Islet of Langerhans (tissue), 1 donor: ENCODE results near the gene SLC6A5.

Experiments
- FAIRE-seq: peaks from one replicate; lab custom pipeline; 2011; peaks lifted over from hg19 to GRCh38; lab: Jason Lieb, UNC

The SLC6A5 gene

DNA sequence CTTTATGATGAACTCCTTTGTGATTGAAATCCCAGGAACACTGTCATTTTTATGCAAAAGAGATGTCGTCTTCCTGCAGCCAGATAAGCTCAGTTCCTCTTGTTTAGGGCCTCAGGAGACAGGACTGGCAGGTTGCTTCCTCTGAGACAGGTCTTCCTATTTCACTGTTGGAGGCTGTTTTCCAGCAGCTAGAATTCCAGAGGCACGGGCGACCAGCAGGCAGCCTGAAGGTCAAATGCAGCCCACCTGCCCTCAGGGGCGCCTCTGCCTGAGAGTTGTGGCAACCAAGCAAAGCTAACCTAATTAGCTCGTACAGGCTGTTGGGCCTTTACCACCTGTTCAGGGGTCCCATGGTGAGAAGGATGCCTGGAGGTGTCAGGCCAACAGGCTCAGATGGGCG lies 22.3 kb downstream of the SLC6A5 start:
- FAIRE-seq = no peak

DNA sequence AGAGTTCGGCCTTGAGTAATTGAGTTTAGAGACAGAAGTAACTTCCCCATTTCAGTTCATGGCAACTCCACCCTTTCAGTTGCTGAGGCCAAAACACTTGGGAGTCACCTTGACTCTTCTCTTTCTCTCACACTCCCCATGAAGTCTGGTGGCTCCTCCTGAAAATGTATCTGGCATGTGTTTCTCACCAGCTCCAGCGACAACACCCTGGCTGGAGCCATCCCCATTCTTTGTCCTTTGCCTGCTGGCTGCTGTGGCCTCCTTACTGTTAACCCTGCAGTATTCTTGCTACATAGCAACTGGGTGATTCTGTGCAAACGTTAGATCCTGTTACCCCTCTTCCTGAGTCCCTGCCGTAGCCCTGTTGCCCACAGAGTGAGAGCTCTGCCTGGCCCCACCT lies 23.8 kb downstream of the SLC6A5 start:
- FAIRE-seq = no peak

DNA sequence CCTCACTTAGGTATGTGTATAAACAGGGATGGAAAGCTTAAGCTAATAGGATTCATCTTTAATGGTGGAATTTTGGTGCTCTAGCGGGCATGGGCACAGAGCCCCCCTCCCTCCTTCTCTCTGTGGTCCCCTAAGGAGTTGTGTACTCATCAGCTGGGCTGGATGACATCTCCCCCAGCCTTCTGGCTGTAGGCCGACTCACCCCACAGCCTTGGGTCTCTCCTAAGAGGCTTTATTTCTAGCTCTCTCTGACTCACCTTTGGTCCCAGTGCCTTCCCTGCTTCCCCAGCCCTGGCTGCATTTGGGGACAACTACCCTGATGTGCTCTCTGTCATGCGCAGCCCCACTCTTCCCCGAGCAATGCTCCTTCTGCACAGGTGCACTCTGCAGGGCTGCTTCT lies 26.9 kb downstream of the SLC6A5 start:
- FAIRE-seq = no peak

- FAIRE-seq = no peak
Measured at GRCh38 chr11:20627026-20627425, 27.6 kb downstream of the SLC6A5 start.

DNA sequence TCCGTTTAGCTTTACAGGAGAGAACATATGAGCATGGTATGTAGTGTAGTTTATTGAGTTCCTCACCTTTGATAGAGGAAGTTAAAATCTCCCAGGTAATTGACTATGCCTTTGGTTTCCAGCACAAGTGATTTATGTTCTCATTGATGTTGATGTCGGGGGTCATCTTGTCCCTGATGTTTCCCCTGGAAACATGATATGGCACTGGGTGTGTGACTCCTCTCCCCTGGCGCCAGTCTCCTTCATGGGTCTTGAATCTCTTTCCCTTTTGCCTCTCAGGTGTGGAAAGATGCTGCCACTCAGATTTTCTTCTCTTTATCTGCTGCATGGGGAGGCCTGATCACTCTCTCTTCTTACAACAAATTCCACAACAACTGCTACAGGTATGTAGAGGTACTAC lies 28.3 kb downstream of the SLC6A5 start:
- FAIRE-seq = no peak

- FAIRE-seq = no peak
Measured at GRCh38 chr11:20631519-20632168, 32.2 kb downstream of the SLC6A5 start.

- no peak for FAIRE-seq
Measured at GRCh38 chr11:20632169-20632532, 32.7 kb downstream of the SLC6A5 start.

- no peak for FAIRE-seq
Measured at GRCh38 chr11:20634044-20634443, 34.6 kb downstream of the SLC6A5 start.

GRCh38 chr11:20634781-20635180 lies 35.4 kb downstream of the SLC6A5 start:
- FAIRE-seq = no peak

DNA sequence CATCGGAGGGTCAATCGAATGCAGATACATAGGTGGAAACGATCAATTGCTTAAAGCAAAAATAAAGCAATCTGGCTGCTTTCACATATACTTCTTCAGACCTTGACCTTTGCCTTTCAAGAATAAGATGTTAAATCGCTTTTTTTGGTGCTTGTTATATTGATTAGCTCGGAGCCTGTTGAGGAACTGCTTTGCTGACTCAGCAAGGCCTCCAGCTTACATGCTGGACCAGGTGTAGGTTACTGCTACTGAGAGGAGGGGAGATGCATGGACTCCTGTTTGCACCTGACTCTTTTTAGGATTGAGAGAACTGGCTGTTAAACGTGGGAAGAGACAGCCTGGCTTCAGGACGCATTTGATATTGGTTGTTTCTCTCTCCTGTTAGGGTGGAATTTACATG lies 38.7 kb downstream of the SLC6A5 start:
- no peak for FAIRE-seq

DNA sequence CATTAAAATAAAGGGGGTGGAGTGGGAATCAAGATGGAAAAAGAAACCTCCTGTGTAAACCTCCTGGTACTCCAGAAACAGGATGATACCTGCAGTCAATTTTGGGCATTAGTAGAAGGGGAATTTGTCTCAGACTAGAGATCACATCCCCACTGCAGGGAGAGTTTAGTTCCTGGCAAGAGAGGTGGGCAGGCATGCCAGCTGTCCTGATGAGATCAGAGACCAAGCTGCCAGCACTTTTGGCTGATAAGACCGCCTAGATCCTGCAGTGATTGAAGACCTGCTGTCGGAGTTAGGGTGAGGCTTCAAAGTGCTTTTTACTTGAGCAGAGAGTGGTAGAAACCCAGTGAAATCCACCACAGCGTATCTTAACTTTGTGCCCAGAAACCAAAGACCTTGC lies 40.3 kb downstream of the SLC6A5 start:
- no peak for FAIRE-seq

DNA sequence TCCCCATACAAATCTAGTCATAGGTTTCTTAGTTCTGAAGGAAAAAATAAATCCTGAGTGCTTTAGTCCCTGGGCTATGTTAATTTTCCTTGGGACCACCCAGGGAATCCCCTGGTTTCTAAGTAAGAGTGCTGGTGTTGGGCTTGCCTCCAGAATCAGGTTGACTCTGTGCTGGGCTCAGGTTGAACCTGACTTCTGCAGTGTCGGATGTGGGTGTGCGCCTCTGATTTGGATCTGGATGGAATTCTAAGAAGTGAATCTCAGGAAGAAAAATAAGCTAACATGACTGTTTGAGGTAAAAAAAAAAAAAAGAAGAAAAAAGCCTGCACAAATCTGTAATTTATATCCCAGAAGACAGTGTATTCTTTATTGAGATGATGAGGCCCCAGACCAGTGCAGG lies 41.0 kb downstream of the SLC6A5 start:
- FAIRE-seq = no peak

- no peak for FAIRE-seq
Measured at GRCh38 chr11:20644360-20644759, 45.0 kb downstream of the SLC6A5 start.

DNA sequence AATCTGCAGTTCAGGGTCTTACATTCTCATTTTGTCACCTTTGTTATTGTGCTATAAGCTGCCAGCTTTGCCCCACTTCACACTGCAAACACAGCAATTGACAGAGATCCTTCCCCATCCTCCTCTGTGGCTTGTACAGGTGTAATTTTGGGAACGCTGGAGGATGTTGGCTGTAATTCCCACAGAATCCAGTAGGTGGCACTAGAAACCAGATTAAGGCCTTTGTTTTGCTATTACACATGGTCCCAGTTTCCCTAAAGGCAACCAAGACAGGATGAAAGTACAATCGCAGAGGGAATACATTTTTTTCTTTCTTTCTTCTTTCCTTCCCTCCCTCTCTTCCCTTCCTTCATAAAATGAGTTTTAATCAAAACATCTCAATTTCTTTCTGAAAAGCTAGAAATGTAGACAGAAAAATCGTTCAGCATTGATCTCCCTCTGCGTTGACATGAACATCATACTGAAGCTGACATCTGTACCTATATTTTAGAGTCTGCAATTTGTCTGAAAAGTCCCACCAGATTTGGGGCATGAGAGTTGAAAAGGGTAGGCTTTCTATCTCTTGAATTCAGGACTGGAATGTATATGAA lies 48.7 kb downstream of the SLC6A5 start:
- FAIRE-seq = peak; percentile 94

DNA sequence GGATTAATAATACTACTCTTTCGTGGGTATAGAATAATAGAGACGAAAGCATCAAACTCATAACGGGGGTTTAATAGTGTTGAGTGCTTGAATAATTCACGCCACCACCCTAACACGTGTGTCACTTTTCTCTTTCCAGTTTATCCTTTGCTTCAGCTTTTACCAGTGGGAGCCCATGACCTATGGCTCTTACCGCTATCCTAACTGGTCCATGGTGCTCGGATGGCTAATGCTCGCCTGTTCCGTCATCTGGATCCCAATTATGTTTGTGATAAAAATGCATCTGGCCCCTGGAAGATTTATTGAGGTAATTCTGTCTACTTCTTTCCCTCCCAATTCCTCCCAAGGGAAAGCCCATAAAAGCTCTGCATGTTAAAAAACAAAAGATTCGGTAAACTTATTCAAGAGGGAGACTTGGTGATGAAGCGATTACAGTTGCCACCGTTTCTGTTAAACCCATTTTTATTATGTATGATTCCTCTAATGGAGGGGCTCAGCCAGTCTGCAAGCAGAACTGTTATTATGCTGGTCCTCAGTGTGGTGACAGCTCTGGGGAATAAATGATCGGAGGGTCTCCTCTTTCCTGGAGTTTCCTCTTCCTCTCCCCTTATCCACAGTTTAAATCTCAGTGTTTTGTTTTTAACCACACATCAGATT lies 52.9 kb downstream of the SLC6A5 start:
- FAIRE-seq = no peak

DNA sequence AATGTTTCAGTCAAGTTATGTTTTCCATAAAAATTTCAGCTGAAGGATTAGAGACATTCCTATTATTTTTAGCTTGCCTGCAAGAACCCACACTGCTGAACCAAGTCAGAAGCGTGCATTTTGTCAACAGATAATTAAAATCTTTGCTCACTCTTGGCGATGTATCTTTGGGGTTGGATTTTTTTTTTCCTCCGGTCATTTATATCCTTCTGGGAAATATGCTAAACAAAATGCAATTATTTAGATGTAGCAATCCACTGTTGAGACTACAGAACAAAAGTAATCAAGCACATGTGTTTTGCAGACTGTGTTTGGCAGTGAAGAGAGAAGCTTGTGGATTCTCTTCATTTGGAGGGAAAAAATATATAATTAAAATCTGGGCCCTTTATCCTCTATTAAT lies 54.6 kb downstream of the SLC6A5 start:
- no peak for FAIRE-seq

DNA sequence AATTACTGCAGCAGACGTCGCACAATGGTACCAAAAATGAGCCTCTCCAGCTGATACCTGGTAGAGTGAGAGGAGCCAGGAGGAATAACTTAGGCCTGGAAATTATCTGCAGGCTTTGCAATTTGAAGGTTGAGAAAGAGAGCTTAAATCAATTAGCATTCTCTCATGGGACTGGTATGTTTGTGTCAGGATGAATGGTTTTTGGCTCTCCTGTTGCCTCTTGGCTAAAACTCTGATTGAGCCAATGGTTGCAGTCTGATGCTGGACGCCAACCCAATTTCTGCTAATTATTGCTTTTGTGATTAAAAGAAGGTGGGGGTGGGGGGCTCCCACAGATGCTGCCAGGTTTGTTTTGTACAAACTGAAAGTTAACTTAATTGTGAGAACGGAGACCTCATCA lies 57.5 kb downstream of the SLC6A5 start:
- no peak for FAIRE-seq

GRCh38 chr11:20658135-20658534 lies 58.7 kb downstream of the SLC6A5 start:
- FAIRE-seq = no peak

DNA sequence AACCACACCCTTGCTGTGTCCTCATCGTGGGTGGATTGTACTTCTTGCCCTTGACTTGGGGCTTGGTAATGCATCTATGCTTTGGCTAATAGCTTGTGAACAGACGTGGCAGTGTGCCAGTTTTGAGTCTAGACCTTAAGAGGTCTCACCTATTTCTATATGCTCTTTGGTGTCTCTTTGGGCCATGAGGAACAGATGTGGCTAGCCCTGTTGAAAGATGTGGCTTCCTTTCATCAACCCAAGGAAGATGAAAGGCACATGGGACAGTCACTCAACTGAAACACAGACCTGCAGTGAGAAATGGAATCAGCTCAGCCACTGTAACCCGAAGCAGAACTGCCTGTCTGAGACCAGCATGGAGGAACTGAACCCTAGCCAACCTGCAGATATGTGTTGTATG lies 62.0 kb downstream of the SLC6A5 start:
- FAIRE-seq = no peak

GRCh38 chr11:20661850-20662249 lies 62.4 kb downstream of the SLC6A5 start:
- no peak for FAIRE-seq

DNA sequence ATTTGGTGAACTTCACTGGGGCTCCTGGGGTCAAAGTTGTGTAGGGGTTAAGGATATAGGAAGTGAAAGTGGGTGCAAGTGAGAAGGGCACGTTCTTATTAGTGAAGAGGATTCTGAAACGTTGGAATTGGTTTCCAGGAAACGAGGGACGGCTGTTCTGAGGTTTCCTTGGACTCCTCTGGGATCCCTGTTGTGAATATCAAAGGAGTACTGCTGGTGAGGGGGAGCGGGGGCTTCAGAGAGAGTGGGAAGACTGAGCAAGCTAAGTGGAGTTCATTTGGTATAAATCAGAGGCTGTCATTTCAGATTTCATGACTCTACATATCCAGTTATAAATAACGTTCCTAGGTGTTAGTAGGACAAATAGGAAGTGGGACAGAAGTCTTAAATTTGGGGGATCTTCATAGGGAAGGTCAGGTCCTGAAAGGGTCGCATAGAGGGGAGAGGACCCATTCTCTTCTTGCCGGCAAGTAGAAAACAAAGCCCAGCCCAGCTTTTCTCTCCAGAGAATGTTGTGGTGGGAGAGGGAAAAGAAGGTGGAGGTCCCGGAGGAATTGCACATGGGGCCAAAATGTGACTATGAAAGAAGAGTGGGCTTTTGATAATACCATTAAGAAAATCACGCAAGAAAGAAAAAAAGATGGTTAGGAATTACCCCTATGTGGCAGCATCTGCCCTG lies 68.9 kb downstream of the SLC6A5 start:
- no peak for FAIRE-seq

GRCh38 chr11:20668844-20669819 lies 69.7 kb downstream of the SLC6A5 start, which contains the start of gene NELL1:
Gene NELL1 (plus strand): TSS chr11:20669586.
- no peak for FAIRE-seq
